ENCODE measurements around the gene CEP250. TPM values are rescaled to one million over a fixed set of nuclear protein-coding genes. Genes with fewer than 3 reads are reported as not detected.

The CEP250 gene
- total RNA-seq, 2 donors from 2014 or later = 29.8 to 46.5 TPM

DNA sequence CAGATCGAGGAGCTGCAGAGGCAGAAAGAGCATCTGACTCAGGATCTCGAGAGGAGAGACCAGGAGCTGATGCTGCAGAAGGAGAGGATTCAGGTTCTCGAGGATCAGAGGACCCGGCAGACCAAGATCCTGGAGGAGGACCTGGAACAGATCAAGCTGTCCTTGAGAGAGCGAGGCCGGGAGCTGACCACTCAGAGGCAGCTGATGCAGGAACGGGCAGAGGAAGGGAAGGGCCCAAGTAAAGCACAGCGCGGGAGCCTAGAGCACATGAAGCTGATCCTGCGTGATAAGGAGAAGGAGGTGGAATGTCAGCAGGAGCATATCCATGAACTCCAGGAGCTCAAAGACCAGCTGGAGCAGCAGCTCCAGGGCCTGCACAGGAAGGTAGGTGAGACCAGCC lies 47.9 kb downstream of the CEP250 start:
- no peaks in the 10 kb centered on the region for H3K27me3 Mint-ChIP-seq (ENCODE audit: insufficient read depth)
- DNase-seq = no peak
- Histone ChIP-seq H3K27me3 (ENCODE audit: control insufficient read depth, insufficient read depth, low read length, poor library complexity, severe bottlenecking) (no peaks in the 10 kb centered on the region), H3K27ac (ENCODE audit: low read depth, low read length) (no peak overlapping the region), H3K4me1 (ENCODE audit: control insufficient read depth, insufficient read depth, low read length) (no peaks in the 10 kb centered on the region), H3K36me3 (ENCODE audit: control insufficient read depth, insufficient read depth, low read length) (peaks cover 18% of the 10 kb centered on the region), H3K4me3 (ENCODE audit: low read length) (no peak overlapping the region), H3K9me3 (ENCODE audit: control insufficient read depth, low read length) (no peaks in the 10 kb centered on the region), H3K9ac (ENCODE audit: extremely low read depth, low read length, poor library complexity, severe bottlenecking) (no peak overlapping the region)
- TF ChIP-seq, protein P1, sequence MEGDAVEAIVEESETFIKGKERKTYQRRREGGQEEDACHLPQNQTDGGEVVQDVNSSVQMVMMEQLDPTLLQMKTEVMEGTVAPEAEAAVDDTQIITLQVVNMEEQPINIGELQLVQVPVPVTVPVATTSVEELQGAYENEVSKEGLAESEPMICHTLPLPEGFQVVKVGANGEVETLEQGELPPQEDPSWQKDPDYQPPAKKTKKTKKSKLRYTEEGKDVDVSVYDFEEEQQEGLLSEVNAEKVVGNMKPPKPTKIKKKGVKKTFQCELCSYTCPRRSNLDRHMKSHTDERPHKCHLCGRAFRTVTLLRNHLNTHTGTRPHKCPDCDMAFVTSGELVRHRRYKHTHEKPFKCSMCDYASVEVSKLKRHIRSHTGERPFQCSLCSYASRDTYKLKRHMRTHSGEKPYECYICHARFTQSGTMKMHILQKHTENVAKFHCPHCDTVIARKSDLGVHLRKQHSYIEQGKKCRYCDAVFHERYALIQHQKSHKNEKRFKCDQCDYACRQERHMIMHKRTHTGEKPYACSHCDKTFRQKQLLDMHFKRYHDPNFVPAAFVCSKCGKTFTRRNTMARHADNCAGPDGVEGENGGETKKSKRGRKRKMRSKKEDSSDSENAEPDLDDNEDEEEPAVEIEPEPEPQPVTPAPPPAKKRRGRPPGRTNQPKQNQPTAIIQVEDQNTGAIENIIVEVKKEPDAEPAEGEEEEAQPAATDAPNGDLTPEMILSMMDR (conservative IDR thresholded peaks at IDR 0.05) = no peak
- H3K4me1 Mint-ChIP-seq = no peaks in the 10 kb centered on the region
- peaks cover 56% of the 10 kb centered on the region for H3K36me3 Mint-ChIP-seq (ENCODE audit: low read depth)
- WGBS, 2 experiments (ENCODE audit: insufficient coverage in 1 of 2, insufficient read length in 1 of 2) = 92 to 97% methylated on average over 10 of the region's 10 CpGs
- no peak overlapping the region for H3K27ac Mint-ChIP-seq
- H3K9me3 Mint-ChIP-seq = no peaks in the 10 kb centered on the region
- no peak overlapping the region for H3K4me3 Mint-ChIP-seq

DNA sequence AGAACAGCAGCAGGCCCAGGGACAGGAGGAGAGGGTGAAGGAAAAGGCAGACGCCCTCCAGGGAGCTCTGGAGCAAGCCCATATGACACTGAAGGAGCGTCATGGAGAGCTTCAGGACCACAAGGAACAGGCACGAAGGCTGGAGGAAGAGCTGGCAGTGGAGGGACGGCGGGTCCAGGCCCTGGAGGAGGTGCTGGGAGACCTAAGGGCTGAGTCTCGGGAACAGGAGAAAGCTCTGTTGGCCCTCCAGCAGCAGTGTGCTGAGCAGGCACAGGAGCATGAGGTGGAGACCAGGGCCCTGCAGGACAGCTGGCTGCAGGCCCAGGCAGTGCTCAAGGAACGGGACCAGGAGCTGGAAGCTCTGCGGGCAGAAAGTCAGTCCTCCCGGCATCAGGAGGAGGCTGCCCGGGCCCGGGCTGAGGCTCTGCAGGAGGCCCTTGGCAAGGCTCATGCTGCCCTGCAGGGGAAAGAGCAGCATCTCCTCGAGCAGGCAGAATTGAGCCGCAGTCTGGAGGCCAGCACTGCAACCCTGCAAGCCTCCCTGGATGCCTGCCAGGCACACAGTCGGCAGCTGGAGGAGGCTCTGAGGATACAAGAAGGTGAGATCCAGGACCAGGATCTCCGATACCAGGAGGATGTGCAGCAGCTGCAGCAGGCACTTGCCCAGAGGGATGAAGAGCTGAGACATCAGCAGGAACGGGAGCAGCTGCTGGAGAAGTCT lies 48.6 kb downstream of the CEP250 start:
- Histone ChIP-seq H3K36me3 (ENCODE audit: control insufficient read depth, insufficient read depth, low read length) (peaks cover 17% of the 10 kb centered on the region), H3K27ac (ENCODE audit: low read depth, low read length) (no peak overlapping the region), H3K9ac (ENCODE audit: extremely low read depth, low read length, poor library complexity, severe bottlenecking) (no peak overlapping the region), H3K9me3 (ENCODE audit: control insufficient read depth, low read length) (no peaks in the 10 kb centered on the region), H3K4me1 (ENCODE audit: control insufficient read depth, insufficient read depth, low read length) (no peaks in the 10 kb centered on the region), H3K4me3 (ENCODE audit: low read length) (no peak overlapping the region), H3K27me3 (ENCODE audit: control insufficient read depth, insufficient read depth, low read length, poor library complexity, severe bottlenecking) (no peaks in the 10 kb centered on the region)
- no peaks in the 10 kb centered on the region for H3K27me3 Mint-ChIP-seq (ENCODE audit: insufficient read depth)
- peaks cover 55% of the 10 kb centered on the region for H3K36me3 Mint-ChIP-seq (ENCODE audit: low read depth)
- H3K4me1 Mint-ChIP-seq = no peaks in the 10 kb centered on the region
- TF ChIP-seq, protein P1 (conservative IDR thresholded peaks at IDR 0.05) = no peak
- DNase-seq = no peak
- WGBS, 2 experiments (ENCODE audit: insufficient coverage in 1 of 2, insufficient read length in 1 of 2) = 93 to 97% methylated on average over 15 to 16 of the region's 16 CpGs
- H3K4me3 Mint-ChIP-seq = no peak overlapping the region
- H3K27ac Mint-ChIP-seq = no peak overlapping the region
- H3K9me3 Mint-ChIP-seq = no peaks in the 10 kb centered on the region

DNA sequence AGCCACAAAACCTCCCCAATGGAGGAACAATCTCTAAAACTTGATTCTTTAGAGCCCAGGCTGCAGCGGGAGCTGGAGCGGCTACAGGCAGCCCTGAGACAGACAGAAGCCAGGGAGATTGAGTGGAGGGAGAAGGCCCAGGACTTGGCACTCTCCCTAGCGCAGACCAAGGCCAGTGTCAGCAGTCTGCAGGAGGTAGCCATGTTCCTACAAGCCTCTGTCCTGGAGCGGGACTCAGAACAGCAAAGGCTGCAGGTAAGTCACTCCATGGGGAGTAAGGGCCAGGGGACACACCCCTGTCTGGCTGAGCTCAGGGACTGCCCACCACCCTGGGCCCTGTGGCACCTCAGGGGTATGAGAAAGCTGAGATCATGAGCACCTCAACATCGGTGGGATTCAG lies 49.4 kb downstream of the CEP250 start:
- Histone ChIP-seq H3K4me1 (ENCODE audit: control insufficient read depth, insufficient read depth, low read length) (no peaks in the 10 kb centered on the region), H3K27me3 (ENCODE audit: control insufficient read depth, insufficient read depth, low read length, poor library complexity, severe bottlenecking) (no peaks in the 10 kb centered on the region), H3K27ac (ENCODE audit: low read depth, low read length) (no peak overlapping the region), H3K4me3 (ENCODE audit: low read length) (no peak overlapping the region), H3K36me3 (ENCODE audit: control insufficient read depth, insufficient read depth, low read length) (peaks cover 17% of the 10 kb centered on the region), H3K9me3 (ENCODE audit: control insufficient read depth, low read length) (no peaks in the 10 kb centered on the region), H3K9ac (ENCODE audit: extremely low read depth, low read length, poor library complexity, severe bottlenecking) (no peak overlapping the region)
- no peaks in the 10 kb centered on the region for H3K27me3 Mint-ChIP-seq (ENCODE audit: insufficient read depth)
- WGBS, 2 experiments (ENCODE audit: insufficient coverage in 1 of 2, insufficient read length in 1 of 2) = 97 to 100% methylated on average over 3 to 5 of the region's 5 CpGs
- TF ChIP-seq, protein P1 (conservative IDR thresholded peaks at IDR 0.05) = no peak
- no peaks in the 10 kb centered on the region for H3K4me1 Mint-ChIP-seq
- H3K9me3 Mint-ChIP-seq = no peaks in the 10 kb centered on the region
- no peak overlapping the region for H3K4me3 Mint-ChIP-seq
- DNase-seq = no peak
- peaks cover 50% of the 10 kb centered on the region for H3K36me3 Mint-ChIP-seq (ENCODE audit: low read depth)
- no peak overlapping the region for H3K27ac Mint-ChIP-seq
